ENCODE data around the gene RNF34.

- TF ChIP-seq POLR2A (IDR thresholded peaks at IDR 0.05), result no peak
- TF ChIP-seq CTCF (IDR thresholded peaks at IDR 0.05 in 8 of 11, conservative IDR thresholded peaks at IDR 0.05 in 3 of 11), result no peak
- TF ChIP-seq POLR2AphosphoS5 (IDR thresholded peaks at IDR 0.05), result no peak
Measured at GRCh38 chr12:121403721-121404120, 3.8 kb downstream of the RNF34 start.

Data from spleen (tissue), 7 donors.